GM12878 (cell line): ENCODE measurements around the gene RRM2.

Experiments used
- NR2C1 ChIP-seq: fragments of 450-650 bp; IDR thresholded peaks from 2 replicates; pipeline ENCODE4 v1.6.1; 2017; ENCODE audit warnings: antibody characterized with exemption, mild to moderate bottlenecking, moderate library complexity
- SIN3A ChIP-seq: IDR thresholded peaks from 2 replicates; pipeline ENCODE4 v1.6.1; 2012; ENCODE audit warnings: low read depth, low read length, improper control_type of control experiment
- TF ChIP-seq, protein P1 (sequence below), 3 experiments: IDR thresholded peaks in 2 of 3; conservative IDR thresholded peaks in 1 of 3; 2 replicates each; pipeline ENCODE4 v1.5.1; 2011; ENCODE audit warnings: low read depth in 3 of 3, low read length in 3 of 3, mild to moderate bottlenecking in 3 of 3, control low read depth in 2 of 3, moderate library complexity in 2 of 3, inconsistent platforms in 1 of 3, mixed read lengths in 1 of 3; ENCODE audit not compliant: control insufficient read depth in 2 of 3, insufficient read depth in 1 of 3; ENCODE audit errors: extremely low read depth in 1 of 3
- TF ChIP-seq, protein P2 (sequence below): fragments of 450-650 bp; IDR thresholded peaks from 2 replicates; pipeline ENCODE4 v1.6.1; 2016; ENCODE audit warnings: mild to moderate bottlenecking

DNA sequence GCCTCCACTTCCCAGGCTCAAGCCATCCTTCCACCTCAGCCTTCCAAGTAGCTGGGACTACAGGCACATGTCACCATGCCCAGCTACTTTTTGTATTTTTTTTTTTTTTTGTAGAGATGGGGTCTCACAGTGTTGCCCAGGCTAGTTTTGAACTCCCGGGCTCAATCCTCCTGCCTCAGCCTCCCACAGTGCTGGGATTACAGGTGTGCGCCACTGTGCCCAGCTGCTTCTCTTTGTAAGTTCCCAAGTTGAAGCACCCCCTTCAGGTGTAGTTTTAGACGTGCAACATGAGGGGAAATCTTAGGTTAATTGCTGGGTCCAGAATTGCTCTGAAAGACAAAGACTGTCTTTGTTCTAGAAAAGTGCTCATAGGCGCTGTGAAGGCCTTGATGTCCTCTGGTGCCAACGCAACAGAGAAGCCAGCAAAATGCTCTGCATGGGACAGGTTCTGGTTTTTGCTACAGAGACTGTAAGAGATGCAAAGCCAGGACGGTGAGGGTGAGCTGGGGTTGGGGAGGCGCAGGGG lies 46.6 kb downstream of the RRM2 start:
- TF ChIP-seq, protein P1, sequence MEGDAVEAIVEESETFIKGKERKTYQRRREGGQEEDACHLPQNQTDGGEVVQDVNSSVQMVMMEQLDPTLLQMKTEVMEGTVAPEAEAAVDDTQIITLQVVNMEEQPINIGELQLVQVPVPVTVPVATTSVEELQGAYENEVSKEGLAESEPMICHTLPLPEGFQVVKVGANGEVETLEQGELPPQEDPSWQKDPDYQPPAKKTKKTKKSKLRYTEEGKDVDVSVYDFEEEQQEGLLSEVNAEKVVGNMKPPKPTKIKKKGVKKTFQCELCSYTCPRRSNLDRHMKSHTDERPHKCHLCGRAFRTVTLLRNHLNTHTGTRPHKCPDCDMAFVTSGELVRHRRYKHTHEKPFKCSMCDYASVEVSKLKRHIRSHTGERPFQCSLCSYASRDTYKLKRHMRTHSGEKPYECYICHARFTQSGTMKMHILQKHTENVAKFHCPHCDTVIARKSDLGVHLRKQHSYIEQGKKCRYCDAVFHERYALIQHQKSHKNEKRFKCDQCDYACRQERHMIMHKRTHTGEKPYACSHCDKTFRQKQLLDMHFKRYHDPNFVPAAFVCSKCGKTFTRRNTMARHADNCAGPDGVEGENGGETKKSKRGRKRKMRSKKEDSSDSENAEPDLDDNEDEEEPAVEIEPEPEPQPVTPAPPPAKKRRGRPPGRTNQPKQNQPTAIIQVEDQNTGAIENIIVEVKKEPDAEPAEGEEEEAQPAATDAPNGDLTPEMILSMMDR (IDR thresholded peaks at IDR 0.05 in 2 of 3, conservative IDR thresholded peaks at IDR 0.05 in 1 of 3; ENCODE audit: control insufficient read depth in 2 of 3, extremely low read depth in 1 of 3, insufficient read depth in 1 of 3, low read depth in 3 of 3, low read length in 3 of 3) = no peak
- TF ChIP-seq, protein P2, sequence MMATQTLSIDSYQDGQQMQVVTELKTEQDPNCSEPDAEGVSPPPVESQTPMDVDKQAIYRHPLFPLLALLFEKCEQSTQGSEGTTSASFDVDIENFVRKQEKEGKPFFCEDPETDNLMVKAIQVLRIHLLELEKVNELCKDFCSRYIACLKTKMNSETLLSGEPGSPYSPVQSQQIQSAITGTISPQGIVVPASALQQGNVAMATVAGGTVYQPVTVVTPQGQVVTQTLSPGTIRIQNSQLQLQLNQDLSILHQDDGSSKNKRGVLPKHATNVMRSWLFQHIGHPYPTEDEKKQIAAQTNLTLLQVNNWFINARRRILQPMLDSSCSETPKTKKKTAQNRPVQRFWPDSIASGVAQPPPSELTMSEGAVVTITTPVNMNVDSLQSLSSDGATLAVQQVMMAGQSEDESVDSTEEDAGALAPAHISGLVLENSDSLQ = no peak
- TF ChIP-seq SIN3A (no peak), NR2C1 (no peak)
